Type B pancreatic cell (in vitro differentiated cells): ENCODE measurements around the gene SLC27A3. TPM values are rescaled to one million over a fixed set of nuclear protein-coding genes. Genes with fewer than 3 reads are reported as not detected.
A peak's percentile ranks its signal among the peaks of the same experiment; 100 is the strongest.

Experiments used
- DNase-seq: peaks from one replicate; pipeline ENCODE4 v3.0.0; 2021; ENCODE audit warnings: mixed read lengths; ENCODE audit not compliant: unreplicated experiment; ENCODE audit errors: extremely low spot score
- H3K27ac Mint-ChIP-seq: 2 replicates; pipeline ENCODE4 v1.8.0; 2021; ENCODE audit warnings: mild to moderate bottlenecking, mixed read lengths
- H3K27me3 Mint-ChIP-seq: 2 replicates; pipeline ENCODE4 v1.8.0; 2021; ENCODE audit warnings: mixed read lengths
- H3K36me3 Mint-ChIP-seq: 2 replicates; pipeline ENCODE4 v1.8.0; 2021; ENCODE audit warnings: mixed read lengths
- H3K4me1 Mint-ChIP-seq: one replicate; pipeline ENCODE4 v1.8.0; 2021; ENCODE audit warnings: mixed read lengths; ENCODE audit not compliant: unreplicated experiment
- H3K4me3 Mint-ChIP-seq: 2 replicates; pipeline ENCODE4 v1.8.0; 2021; ENCODE audit warnings: mild to moderate bottlenecking, mixed read lengths
- H3K9me3 Mint-ChIP-seq: 2 replicates; pipeline ENCODE4 v1.8.0; 2021; ENCODE audit warnings: mixed read lengths
- total RNA-seq: library from RNA; stranded (reverse); gene quantifications from 2 replicates; pipeline ENCODE4 v1.2.1, GENCODE V29; 2021; ENCODE audit warnings: low replicate concordance
- TF ChIP-seq, protein P1 (sequence below): fragments of 200-600 bp; sonication (generic); conservative IDR thresholded peaks from 2 replicates; pipeline ENCODE4 v1.5.0; 2021; ENCODE audit warnings: antibody characterized with exemption, mild to moderate bottlenecking

Gene SLC27A3
- total RNA-seq, 1 donor from 2014 or later, result 20.6 TPM

DNA sequence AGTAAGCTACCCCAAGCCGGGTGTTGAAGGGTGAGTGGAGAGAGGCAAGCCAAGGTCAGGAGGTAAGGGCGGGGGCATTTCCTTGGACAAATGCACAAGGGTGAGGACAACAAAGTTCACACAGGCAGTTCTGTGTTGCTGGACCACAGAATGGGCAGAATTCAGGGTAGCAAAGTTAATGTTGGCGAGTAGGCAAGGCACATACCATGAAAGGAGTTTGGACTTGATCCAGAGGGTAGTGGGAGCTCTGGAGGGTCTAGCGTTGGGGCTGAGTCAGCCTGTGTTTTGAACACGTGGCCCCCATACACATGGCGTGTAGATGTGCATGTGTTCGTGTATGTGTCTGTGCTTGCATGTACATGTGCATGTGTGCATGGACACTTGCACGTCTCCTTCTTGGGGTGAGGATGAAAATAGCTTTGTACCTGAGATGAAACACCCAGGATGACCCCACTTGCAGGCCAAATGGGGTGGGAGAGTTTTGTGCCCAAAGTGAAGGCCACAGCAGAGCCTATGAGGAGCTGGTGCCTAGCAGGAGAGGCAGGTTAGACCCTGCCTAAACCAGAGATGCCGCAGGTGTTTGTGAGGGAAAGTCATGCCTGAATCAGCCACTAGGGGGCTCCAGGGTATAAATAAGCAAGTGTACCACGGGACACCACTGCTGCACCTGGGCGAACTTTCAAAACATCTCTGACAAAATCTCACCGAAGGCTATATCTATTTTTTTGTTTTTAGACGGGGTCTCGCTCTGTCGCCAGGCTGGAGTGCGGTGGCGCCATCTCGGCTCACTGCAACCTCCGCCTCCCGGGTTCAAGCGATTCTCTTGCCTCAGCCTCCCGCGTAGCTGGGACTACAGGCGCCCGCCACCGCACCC, 21.8 kb downstream of the SLC27A3 start:
- DNase-seq, result no peak
- H3K9me3 Mint-ChIP-seq, result no peaks in the 10 kb centered on the region
- no peaks in the 10 kb centered on the region for H3K36me3 Mint-ChIP-seq
- H3K27me3 Mint-ChIP-seq, result no peaks in the 10 kb centered on the region
- no peak overlapping the region for H3K27ac Mint-ChIP-seq
- H3K4me1 Mint-ChIP-seq, result peaks cover 10% of the 10 kb centered on the region
- TF ChIP-seq, protein P1, sequence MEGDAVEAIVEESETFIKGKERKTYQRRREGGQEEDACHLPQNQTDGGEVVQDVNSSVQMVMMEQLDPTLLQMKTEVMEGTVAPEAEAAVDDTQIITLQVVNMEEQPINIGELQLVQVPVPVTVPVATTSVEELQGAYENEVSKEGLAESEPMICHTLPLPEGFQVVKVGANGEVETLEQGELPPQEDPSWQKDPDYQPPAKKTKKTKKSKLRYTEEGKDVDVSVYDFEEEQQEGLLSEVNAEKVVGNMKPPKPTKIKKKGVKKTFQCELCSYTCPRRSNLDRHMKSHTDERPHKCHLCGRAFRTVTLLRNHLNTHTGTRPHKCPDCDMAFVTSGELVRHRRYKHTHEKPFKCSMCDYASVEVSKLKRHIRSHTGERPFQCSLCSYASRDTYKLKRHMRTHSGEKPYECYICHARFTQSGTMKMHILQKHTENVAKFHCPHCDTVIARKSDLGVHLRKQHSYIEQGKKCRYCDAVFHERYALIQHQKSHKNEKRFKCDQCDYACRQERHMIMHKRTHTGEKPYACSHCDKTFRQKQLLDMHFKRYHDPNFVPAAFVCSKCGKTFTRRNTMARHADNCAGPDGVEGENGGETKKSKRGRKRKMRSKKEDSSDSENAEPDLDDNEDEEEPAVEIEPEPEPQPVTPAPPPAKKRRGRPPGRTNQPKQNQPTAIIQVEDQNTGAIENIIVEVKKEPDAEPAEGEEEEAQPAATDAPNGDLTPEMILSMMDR, result peak; percentile 95
- H3K4me3 Mint-ChIP-seq, result peak overlapping the region; percentile 51

GRCh38 chr1:153798468-153798780, 23.2 kb downstream of the SLC27A3 start:
- Mint-ChIP-seq H3K36me3 (no peaks in the 10 kb centered on the region), H3K27ac (no peak overlapping the region), H3K4me1 (peaks cover 10% of the 10 kb centered on the region), H3K4me3 (no peak overlapping the region), H3K27me3 (no peaks in the 10 kb centered on the region), H3K9me3 (no peaks in the 10 kb centered on the region)
- TF ChIP-seq, protein P1, result no peak
- no peak for DNase-seq

DNA sequence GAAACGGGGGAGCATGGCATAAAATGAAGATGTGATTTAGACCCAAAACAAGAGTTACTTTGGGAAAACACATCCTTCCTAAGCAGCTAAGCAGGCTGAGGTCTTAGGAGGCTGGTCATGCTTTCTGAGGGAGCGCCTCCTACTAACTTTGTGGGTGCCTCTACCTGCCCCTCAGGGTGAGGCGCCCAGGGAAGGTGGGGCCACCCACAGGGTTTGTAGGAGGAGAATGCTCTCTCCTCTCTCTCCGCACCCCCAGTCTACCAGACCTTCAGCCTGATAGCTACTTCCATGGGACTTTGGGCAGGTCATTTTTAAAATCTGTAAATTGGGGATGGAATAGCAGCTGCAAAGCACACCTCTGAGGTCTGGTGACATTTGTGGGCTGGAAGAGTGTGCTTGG, 23.8 kb downstream of the SLC27A3 start:
- H3K4me3 Mint-ChIP-seq, result no peak overlapping the region
- peaks cover 10% of the 10 kb centered on the region for H3K4me1 Mint-ChIP-seq
- H3K9me3 Mint-ChIP-seq, result no peaks in the 10 kb centered on the region
- no peaks in the 10 kb centered on the region for H3K27me3 Mint-ChIP-seq
- TF ChIP-seq, protein P1, result no peak
- no peaks in the 10 kb centered on the region for H3K36me3 Mint-ChIP-seq
- no peak for DNase-seq
- no peak overlapping the region for H3K27ac Mint-ChIP-seq

DNA sequence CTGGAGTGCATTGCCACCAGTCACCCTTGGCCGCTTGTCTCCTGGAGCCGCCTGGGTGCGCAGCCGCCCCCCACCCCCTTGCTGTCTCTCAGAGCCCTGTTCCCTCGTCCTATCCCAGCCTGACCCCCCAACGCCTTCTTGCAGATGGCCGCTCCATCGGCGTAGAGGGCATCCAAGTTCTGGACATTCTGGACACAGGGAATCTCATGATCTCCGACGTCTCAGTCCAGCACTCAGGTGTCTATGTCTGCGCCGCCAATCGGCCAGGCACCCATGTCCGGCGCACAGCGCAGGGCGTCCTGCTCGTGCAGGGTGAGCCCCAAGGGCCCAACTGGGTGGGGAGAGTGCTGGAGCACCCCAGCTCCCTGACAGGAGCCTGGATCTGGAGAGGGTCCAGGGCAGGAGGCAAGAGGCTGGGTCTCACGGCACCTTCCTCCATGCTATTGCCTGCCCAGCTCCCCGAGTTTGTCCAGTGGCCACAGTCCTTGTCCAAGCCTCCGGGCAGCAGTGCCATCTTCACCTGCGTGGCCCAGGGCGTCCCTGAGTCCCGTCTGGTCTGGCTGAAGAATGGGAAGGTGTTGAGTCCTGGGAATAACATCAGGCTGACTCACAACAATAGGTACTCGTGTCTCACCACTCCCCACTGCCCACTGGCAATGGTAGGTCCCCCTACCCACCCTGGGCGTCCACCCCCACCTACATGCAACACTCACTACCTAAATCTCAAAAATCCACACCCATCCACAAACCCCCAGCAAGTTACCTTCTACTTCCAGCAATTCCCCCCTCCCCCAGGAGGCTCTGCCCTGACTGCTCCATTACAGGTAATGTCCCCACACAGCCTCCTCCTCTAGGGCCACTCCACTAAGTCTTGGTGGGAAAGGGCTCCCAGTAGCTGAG, 24.6 kb downstream of the SLC27A3 start:
- Mint-ChIP-seq H3K4me3 (no peak overlapping the region), H3K4me1 (peaks cover 4% of the 10 kb centered on the region), H3K27ac (no peak overlapping the region), H3K27me3 (no peaks in the 10 kb centered on the region), H3K36me3 (no peaks in the 10 kb centered on the region), H3K9me3 (no peaks in the 10 kb centered on the region)
- no peak for DNase-seq
- TF ChIP-seq, protein P1, result no peak

DNA sequence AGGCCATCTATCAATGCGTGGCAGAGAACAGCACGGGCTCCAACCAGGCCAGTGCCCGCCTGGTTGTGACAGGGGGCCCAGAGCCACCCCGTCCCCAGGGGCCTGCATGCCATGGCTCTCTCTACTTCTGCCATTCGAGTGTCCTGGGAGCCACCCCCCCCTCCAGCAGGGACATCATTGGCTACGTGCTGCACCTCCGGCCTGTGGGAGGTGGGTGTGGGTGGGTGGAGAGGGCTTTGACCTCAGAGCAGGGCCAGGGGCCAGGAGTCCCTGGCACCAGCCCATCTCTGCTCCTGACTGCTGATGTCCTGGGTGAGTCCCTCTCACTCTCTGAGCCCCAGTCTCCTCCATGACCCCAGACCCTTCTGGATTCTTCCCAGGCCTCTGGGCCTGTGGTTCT, 25.3 kb downstream of the SLC27A3 start:
- no peak for DNase-seq
- H3K27ac Mint-ChIP-seq, result no peak overlapping the region
- H3K4me3 Mint-ChIP-seq, result no peak overlapping the region
- TF ChIP-seq, protein P1, result no peak
- no peaks in the 10 kb centered on the region for H3K9me3 Mint-ChIP-seq
- H3K27me3 Mint-ChIP-seq, result no peaks in the 10 kb centered on the region
- peaks cover 3% of the 10 kb centered on the region for H3K4me1 Mint-ChIP-seq
- H3K36me3 Mint-ChIP-seq, result no peaks in the 10 kb centered on the region
